Lower lobe of right lung (tissue), 2 donors: Measurements from ENCODE around the gene DUSP22. TPM values are rescaled to one million over a fixed set of nuclear protein-coding genes. Genes with fewer than 3 reads are reported as not detected.

Experiments used
- ATAC-seq, 2 donors: fragments of 200-7000 bp; cut with Tn5 transposase; one replicate each; pipeline ENCODE4 v1.9.1; 2020 to 2022; ENCODE audit warnings: mild to moderate bottlenecking in 2 of 2, moderate library complexity in 2 of 2
- DNase-seq: peaks from one replicate; pipeline ENCODE4 v3.0.0-alpha.2; 2020
- H3K27ac ChIP-seq: fragments of 200-600 bp; one replicate; pipeline ENCODE4 v1.8.0; 2022
- H3K27me3 ChIP-seq: fragments of 200-600 bp; one replicate; pipeline ENCODE4 v1.8.0; 2022; ENCODE audit warnings: low read depth
- H3K36me3 ChIP-seq: fragments of 200-600 bp; one replicate; pipeline ENCODE4 v1.8.0; 2022; ENCODE audit warnings: mild to moderate bottlenecking
- H3K4me1 ChIP-seq: fragments of 200-600 bp; one replicate; pipeline ENCODE4 v1.8.0; 2022
- H3K4me3 ChIP-seq: fragments of 200-600 bp; one replicate; pipeline ENCODE4 v1.8.0; 2022; ENCODE audit warnings: mild to moderate bottlenecking
- H3K9me3 ChIP-seq: fragments of 200-600 bp; one replicate; pipeline ENCODE4 v1.8.0; 2022
- intact Hi-C: fragments of 100-400 bp; cut with DNase I; formaldehyde crosslinking; loops from one replicate; pipeline ENCODE4 v1.11.0; 2022
- total RNA-seq: library from RNA; stranded (reverse); fragmentation: NEBNext Ultra II Directional; extraction: Animal tissue kit (Norgen Biotek cat#: 25700); gene quantifications from one replicate; pipeline ENCODE4 v1.2.1, GENCODE V29; 2021
- TF ChIP-seq, protein P1 (sequence below): fragments of 200-600 bp; IDR thresholded peaks from one replicate; pipeline ENCODE4 v1.8.0; 2022; ENCODE audit warnings: antibody characterized with exemption, mild to moderate bottlenecking
- donor health status: DM: no; HTN: yes; CAD: no; lungs with severe emphysema.

The DUSP22 gene
- total RNA-seq, 1 donor from 2014 or later, result 66.4 TPM

DNA sequence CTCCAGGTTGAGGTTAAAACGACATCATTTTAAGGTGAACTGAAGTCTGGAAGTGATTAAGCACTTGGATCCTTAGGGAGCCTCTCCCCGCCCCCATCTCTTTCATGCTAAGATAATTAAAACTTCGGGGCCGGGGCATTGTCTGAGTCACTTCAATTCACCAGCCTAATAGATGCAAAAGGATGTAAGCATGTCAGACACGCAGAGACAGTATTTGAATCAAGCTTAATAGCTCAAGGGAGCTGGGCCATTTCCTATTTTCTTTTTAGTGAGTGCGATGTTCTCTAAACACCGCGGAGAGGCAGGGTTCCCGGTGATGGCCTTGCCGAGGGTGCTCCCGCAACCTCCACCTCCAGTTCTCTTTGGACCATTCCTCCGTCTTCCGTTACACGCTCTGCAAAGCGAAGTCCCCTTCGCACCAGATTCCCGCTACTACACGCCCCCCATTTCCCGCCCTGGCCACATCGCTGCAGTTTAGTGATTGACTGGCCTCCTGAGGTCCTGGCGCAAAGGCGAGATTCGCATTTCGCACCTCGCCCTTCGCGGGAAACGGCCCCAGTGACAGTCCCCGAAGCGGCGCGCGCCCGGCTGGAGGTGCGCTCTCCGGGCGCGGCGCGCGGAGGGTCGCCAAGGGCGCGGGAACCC is 98.7 kb downstream of the DUSP22 start:
- Histone ChIP-seq H3K4me1 (peaks cover 27% of the 10 kb centered on the region), H3K36me3 (no peaks in the 10 kb centered on the region), H3K27ac (no peak overlapping the region), H3K27me3 (peaks cover 67% of the 10 kb centered on the region), H3K9me3 (no peaks in the 10 kb centered on the region), H3K4me3 (peak overlapping the region; percentile 56)
- intact Hi-C loops, result no loop called here
- TF ChIP-seq, protein P1, sequence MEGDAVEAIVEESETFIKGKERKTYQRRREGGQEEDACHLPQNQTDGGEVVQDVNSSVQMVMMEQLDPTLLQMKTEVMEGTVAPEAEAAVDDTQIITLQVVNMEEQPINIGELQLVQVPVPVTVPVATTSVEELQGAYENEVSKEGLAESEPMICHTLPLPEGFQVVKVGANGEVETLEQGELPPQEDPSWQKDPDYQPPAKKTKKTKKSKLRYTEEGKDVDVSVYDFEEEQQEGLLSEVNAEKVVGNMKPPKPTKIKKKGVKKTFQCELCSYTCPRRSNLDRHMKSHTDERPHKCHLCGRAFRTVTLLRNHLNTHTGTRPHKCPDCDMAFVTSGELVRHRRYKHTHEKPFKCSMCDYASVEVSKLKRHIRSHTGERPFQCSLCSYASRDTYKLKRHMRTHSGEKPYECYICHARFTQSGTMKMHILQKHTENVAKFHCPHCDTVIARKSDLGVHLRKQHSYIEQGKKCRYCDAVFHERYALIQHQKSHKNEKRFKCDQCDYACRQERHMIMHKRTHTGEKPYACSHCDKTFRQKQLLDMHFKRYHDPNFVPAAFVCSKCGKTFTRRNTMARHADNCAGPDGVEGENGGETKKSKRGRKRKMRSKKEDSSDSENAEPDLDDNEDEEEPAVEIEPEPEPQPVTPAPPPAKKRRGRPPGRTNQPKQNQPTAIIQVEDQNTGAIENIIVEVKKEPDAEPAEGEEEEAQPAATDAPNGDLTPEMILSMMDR, result no peak
- no peak for DNase-seq
- ATAC-seq, result no peak

DNA sequence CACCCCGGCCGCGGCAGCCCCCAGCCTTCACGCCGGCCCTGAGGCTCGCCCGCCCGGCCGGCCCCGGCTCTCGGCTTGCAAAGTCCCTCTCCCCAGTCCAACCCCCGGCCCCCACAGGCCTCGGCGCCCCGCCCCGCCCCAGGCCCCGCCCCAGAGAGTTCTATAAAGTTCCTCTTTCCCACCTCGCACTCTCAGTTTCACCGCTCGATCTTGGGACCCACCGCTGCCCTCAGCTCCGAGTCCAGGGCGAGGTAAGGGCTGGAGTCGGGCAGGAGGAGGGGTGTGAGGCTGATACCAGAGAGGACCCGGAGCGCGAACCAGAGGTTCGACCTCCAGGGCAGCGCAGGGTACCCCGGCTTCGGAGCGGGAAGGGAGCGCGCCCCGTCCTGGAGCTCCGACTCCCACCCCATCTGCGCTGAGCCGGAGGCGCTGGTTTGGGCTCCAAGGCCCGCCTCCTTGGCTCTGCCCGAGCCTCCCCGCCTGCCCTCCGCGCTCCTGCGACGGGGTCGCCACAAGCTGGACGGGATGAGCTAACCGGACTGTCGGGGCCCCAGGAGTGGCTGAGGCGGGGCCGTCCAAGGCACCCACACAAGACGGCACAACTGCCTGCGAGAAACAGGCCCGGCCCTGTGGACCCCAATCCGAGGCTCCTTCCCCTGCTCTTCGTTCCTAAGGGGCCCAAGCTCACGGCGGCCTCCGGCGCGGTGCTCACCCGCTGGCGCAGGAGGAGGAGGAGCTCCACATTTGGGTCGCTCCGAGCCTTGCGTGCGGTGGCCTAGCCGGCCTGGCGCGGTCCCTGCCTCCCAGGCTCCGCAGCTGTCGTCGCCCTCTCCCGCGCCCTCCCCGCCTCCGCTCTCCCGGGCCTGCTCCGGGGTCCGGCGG is 99.5 kb downstream of the DUSP22 start, which contains the start of gene IRF4:
TSS of gene IRF4 (plus strand) at position 194 of the 882 bp plus-strand sequence. CDS start 1,401 bp downstream, outside the sequence.
- peak within 1 kb of the TSS; percentile 28 for H3K27ac ChIP-seq
- intact Hi-C loops, result no loop called here
- DNase-seq (no peak), ATAC-seq (peak; percentile 60 to 67)
- TF ChIP-seq, protein P1, result no peak
- H3K27me3 ChIP-seq, result peaks cover 70% of the 10 kb centered on the region
- H3K4me1 ChIP-seq, result peaks cover 27% of the 10 kb centered on the region
- H3K9me3 ChIP-seq, result no peaks in the 10 kb centered on the region
- no peaks in the 10 kb centered on the region for H3K36me3 ChIP-seq
- H3K4me3 ChIP-seq, result peak within 1 kb of the TSS; percentile 56

DNA sequence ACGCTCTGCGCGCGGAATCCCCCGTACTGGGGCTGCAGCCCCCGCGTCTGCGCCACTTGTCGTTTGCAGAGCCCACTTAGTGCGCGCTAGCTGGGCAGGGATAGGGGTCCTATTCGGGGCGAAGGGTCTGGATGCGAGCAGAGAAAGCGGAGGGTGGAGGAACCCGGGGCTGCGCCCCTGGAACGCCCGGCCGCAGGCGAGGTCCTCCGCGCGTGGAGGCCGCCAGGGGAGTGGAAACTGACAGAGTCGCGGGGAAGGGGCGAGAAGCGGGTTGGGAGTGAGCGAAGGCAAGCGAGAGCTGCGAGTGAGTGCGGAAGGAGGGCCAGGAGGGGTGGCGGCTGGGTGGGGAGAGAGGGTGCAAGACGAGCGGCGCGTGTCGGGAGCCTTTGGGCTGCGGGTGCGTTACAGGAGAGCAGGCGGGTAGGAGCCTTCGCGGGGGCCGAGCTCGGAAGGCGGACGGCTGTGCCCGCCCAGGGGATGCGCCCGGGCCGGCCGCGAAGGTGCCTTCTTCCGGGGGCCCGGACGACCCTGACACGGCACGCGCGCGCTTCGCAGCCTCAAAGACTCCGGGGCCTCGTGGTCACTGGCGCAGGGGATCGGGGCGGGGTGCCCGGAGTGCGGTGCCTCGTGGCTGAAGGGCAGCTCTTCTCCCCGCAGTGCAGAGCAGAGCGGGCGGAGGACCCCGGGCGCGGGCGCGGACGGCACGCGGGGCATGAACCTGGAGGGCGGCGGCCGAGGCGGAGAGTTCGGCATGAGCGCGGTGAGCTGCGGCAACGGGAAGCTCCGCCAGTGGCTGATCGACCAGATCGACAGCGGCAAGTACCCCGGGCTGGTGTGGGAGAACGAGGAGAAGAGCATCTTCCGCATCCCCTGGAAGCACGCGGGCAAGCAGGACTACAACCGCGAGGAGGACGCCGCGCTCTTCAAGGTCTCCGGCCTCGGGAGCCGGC is 100.4 kb downstream of the DUSP22 start:
- intact Hi-C loops, result no loop called here
- Histone ChIP-seq H3K4me3 (peak overlapping the region; percentile 56), H3K27ac (peak overlapping the region; percentile 28), H3K4me1 (peaks cover 27% of the 10 kb centered on the region), H3K27me3 (peaks cover 70% of the 10 kb centered on the region), H3K36me3 (no peaks in the 10 kb centered on the region), H3K9me3 (no peaks in the 10 kb centered on the region)
- peak; percentile 39 to 40 for ATAC-seq
- DNase-seq, result no peak
- TF ChIP-seq, protein P1, result no peak

GRCh38 chr6:393391-394221 is 101.3 kb downstream of the DUSP22 start:
- no peak overlapping the region for H3K27ac ChIP-seq
- intact Hi-C loops, result no loop called here
- H3K9me3 ChIP-seq, result no peaks in the 10 kb centered on the region
- H3K4me3 ChIP-seq, result peak overlapping the region; percentile 56
- no peaks in the 10 kb centered on the region for H3K36me3 ChIP-seq
- peaks cover 27% of the 10 kb centered on the region for H3K4me1 ChIP-seq
- H3K27me3 ChIP-seq, result peaks cover 70% of the 10 kb centered on the region
- TF ChIP-seq, protein P1, result no peak
- DNase-seq (no peak), ATAC-seq (peak in 1 of 2 donors; percentile 10)
